NB4 (cell line): ENCODE data around the gene KIF12.

Experiments
- CTCF ChIP-seq: IDR thresholded peaks from one replicate; pipeline ENCODE4 v1.5.1; 2012; ENCODE audit warnings: low read depth, low read length
- MYC ChIP-seq: IDR thresholded peaks from 2 replicates; pipeline ENCODE4 v1.6.1; 2011; ENCODE audit warnings: low read depth, low read length
- POLR2A ChIP-seq: IDR thresholded peaks from 2 replicates; pipeline ENCODE4 v1.6.1; 2011; ENCODE audit warnings: mild to moderate bottlenecking; ENCODE audit not compliant: insufficient read length; ENCODE audit errors: extremely low read depth
- TF ChIP-seq, protein P1 (sequence below): IDR thresholded peaks from 2 replicates; pipeline ENCODE4 v1.6.1; 2011; ENCODE audit warnings: low read depth, low read length

DNA sequence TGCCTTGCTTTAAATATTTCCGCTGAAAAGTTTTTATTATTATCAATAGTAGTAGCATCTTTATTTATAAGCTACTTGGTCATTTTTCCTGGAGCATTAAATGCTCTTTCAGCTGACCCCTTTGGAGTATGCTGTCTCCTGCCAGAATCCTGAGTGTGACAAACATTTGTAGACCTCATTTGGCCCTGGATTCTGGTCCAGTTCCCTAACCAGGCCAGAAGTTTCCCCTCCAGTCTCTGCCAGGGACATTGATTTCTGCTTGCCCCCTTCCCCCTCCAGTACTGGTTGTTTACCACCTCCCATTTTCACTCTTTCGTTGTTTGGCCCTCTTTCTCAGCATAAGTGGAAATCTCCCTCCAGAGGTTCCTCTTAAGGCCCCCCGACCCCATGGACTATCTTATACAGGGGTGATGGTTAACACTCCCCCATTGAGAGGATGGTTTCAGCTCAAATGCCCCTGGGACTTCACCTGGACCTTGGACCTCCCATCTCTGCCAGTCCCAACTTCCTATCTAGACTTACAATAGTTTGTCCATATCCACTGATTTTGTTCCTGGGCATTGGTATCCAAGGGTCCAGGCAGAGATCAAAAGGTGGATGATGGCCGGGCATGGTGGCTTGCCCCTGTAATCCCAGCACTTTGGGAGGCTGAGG lies 31.7 kb upstream of the KIF12 start:
- TF ChIP-seq CTCF, result no peak
- TF ChIP-seq, protein P1, sequence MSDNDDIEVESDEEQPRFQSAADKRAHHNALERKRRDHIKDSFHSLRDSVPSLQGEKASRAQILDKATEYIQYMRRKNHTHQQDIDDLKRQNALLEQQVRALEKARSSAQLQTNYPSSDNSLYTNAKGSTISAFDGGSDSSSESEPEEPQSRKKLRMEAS, result no peak
- TF ChIP-seq POLR2A, result no peak
- TF ChIP-seq MYC, result no peak
